Ureter (tissue), 1 donor: ENCODE data around the gene G3BP1. TPM values are rescaled to one million over a fixed set of nuclear protein-coding genes. Genes with fewer than 3 reads are reported as not detected.
"Not testable (repeated sequence)": the region's sequence is repeated elsewhere in the genome, so short reads cannot be mapped to it uniquely, and the experiment has no call there.

ENCODE experiments used
- DNase-seq: peaks from one replicate; pipeline ENCODE4 v3.0.0-alpha.2; 2020; ENCODE audit warnings: low spot score
- total RNA-seq: library from RNA; stranded (reverse); gene quantifications from one replicate; pipeline ENCODE4 v1.2.4, GENCODE V29; 2023
- donor health status: DM: yes; HTN: yes; CAD: no.

The G3BP1 gene
- total RNA-seq, 1 donor from 2014 or later: 209 TPM

GRCh38 chr5:151860867-151861266 lies 89.1 kb downstream of the G3BP1 start:
- DNase-seq: not testable (repeated sequence)

Other genes with a start within 250 kb of the G3BP1 start
- 65.1 TPM for gene FAT2, start 180.6 kb upstream of the G3BP1 start, total RNA-seq
- 483 TPM for gene SPARC, start 85.0 kb upstream of the G3BP1 start, total RNA-seq
- 88.6 TPM for gene ATOX1, start 13.3 kb upstream of the G3BP1 start, total RNA-seq
- gene GLRA1, start 152.9 kb downstream of the G3BP1 start, total RNA-seq: not detected